Hair follicular keratinocyte (primary cell): ENCODE data around the gene DRC1. TPM values are rescaled to one million over a fixed set of nuclear protein-coding genes. Genes with fewer than 3 reads are reported as not detected.

Source experiments
- total RNA-seq: library from RNA; depleted of rRNA; stranded (reverse); fragments of >200 nt; gene quantifications from 2 replicates; pipeline ENCODE4 v1.2.3, GENCODE V29; 2015

DRC1 gene
- total RNA-seq: not detected in 2 replicates

DNA sequence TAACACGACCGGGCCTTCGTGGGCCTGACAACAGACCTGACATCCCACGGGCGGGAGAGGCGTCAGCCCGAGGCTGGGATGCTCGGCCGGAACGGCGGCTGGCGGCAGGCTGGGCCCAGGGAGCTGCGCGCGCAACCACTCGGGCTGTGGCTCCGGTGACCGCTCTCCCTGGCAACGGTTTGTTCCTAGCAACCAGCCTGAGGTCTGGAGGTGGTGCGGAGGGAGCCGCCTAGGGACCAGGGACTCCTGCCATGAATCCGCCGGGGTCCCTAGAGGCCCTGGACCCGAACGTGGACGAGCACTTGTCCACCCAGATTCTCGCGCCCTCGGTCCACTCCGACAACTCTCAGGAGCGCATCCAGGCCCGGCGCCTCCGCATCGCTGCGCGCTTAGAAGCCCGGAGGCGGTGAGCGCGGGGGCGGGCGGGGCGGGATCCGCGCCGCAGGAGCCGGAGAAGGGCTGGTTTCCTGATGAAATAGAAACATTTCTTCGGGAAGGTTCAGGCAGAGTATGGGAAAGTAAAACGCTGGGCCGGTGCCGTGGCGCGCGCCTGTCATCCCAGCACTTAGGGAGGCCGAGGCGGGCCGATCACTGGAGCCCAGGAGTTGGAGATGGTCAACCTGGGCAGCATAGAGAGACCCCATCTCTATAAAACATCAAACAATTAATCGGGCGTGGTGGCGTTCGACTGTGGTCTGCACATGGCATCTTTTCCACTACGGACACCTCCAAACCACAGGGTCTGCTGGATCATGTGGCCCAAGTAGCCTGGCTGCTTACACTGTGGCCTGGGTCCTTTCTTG, at the start of gene DRC1:
DRC1 (plus strand) TSS at position 182 of the 803 bp plus-strand sequence; CDS start at position 252, 70 bp downstream.

DNA sequence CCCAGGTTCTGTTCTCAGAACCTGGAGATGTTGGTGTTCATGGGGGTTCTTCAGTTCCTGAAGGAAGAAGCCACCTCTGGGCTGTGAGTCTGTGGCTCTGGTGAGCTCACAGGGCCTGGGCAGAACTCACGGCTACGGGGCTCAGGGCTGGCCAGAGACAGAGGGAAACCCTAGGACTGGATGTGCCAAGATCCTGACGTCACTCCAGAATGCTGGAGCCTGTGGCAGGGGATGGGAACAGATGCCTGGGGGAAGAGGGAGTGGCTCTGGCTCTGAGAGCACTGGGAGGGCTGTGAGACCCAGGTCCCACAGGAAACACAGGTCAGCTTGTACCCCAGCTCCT, 76.2 kb downstream of the DRC1 start, which contains the start of gene OTOF:
OTOF (minus strand) TSS at position 214 of the 343 bp plus-strand sequence.

Other genes starting within 250 kb of the DRC1 start
- 0.19 and 0.94 TPM in 2 replicates for gene GAREM2, start 228.8 kb upstream of the DRC1 start, total RNA-seq
- gene HADHA, start 157.3 kb upstream of the DRC1 start, total RNA-seq: 129 and 148 TPM in 2 replicates
- 79.0 and 102 TPM in 2 replicates for gene HADHB, start 157.0 kb upstream of the DRC1 start, total RNA-seq
- 24.4 and 24.7 TPM in 2 replicates for gene SELENOI, start 55.8 kb upstream of the DRC1 start, total RNA-seq
- gene ADGRF3, start 55.1 kb upstream of the DRC1 start, total RNA-seq: 0.08 TPM in 1 of 2 replicates, not detected in the other
- not detected in 2 replicates for gene OTOF, start 76.2 kb downstream of the DRC1 start, total RNA-seq
- not detected in 2 replicates for gene CIB4, start 239.4 kb downstream of the DRC1 start, total RNA-seq